ENCODE data around the gene KRTAP5-6. TPM values are rescaled to one million over a fixed set of nuclear protein-coding genes. Genes with fewer than 3 reads are reported as not detected.
"Not testable (repeated sequence)": the region's sequence is repeated elsewhere in the genome, so short reads cannot be mapped to it uniquely, and the experiment has no call there.

The KRTAP5-6 gene
- total RNA-seq, 1 donor from 2014 or later: not detected

DNA sequence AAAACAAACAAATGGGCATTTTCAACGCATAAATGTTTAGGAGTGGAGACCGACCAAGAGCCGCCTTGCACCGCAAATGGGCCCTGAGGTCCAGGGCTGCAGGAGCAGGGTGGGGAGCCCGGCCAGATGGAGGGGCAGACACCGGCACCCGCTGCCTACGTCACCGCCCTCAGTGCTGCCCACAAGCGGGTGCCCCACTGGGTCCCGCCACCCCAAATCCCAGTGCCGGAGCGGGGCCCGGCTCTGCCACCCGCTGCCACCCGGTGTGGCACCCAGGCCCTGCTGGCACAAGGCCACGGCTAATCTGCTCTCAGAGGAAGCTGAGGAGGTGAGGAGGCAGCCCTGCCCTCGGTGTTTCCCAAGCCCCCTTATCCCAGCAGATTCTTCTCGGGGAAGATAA is 13.8 kb upstream of the KRTAP5-6 start:
- DNase-seq (ENCODE audit: low read depth): not testable (repeated sequence)

DNA sequence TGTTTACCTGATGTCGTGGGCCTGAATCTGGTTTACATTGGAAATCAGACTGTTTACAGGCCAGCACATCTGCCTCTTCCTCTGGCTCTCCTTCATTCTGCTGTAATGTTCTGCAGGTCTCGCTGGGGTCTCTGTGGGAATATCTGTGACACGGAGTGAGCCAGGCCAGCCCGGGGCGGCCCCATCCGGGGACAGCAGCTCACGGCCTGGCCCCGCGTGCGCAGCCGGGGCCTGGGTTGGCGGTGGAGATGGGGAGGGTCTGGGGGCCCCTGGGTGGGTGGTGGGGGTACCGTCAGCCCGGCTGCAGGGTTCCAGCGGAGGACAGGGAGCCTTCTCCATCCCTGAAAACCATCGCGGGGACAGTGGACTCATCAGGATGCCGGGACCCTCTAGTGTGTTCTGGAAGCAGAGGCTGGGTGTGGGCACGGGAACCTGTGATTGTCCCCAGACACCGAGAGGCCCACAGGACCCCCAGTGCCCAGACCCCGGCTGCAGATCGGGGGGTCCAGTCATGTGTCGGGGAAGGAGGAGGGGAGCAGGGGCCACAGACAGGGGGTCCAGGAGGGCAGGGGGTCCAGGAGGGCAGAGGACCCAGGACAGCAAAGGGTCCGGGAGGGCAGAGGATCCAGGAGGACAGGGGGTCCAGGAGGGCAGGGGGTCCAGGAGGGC is 13.0 kb upstream of the KRTAP5-6 start:
- DNase-seq (ENCODE audit: low read depth): not testable (repeated sequence)

GRCh38 chr11:1684886-1685874 is 11.8 kb upstream of the KRTAP5-6 start:
- not testable (repeated sequence) for DNase-seq (ENCODE audit: low read depth)

GRCh38 chr11:1686220-1686619 is 10.8 kb upstream of the KRTAP5-6 start:
- DNase-seq (ENCODE audit: low read depth): not testable (repeated sequence)

DNA sequence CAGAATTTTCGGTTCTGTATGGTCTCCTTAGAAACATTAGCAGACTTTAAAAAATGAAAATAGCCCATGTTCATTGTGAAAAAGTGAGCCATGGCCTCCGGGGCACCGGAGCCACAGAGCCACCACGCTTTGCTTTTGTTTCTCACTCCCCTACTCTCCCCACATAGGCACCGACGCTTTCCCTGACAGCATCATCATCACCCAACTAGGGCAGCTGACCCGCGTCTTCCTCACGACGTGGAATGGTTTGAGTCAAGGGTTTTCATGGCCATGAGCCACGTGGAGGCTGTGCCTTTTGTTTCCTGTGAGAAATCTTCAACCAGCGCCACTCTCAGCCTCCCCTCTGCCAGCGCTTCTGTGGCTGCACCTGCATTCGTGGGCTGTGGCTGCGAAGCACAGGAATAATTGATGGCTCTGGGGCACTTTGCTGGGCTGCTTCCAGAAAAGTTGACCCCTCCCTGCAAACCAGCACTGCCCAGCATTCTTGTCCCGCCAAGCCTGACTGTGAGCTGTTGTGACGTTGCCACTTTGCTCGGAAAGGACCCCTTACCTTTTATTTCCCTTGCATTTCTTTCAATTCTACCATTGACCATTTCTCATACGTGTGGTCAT is 8.6 kb upstream of the KRTAP5-6 start:
- DNase-seq (ENCODE audit: low read depth): not testable (repeated sequence)

GRCh38 chr11:1689250-1690166 is 7.5 kb upstream of the KRTAP5-6 start:
- not testable (repeated sequence) for DNase-seq (ENCODE audit: low read depth)

- no peak for DNase-seq (ENCODE audit: low read depth)
These were observed 6.6 kb upstream of the KRTAP5-6 start for GRCh38 chr11:1690167-1691025.

- no peak for DNase-seq (ENCODE audit: low read depth)
These were observed 5.7 kb upstream of the KRTAP5-6 start for GRCh38 chr11:1691026-1691877.

GRCh38 chr11:1691878-1692707 is 4.9 kb upstream of the KRTAP5-6 start:
- no peak for DNase-seq (ENCODE audit: low read depth)

DNA sequence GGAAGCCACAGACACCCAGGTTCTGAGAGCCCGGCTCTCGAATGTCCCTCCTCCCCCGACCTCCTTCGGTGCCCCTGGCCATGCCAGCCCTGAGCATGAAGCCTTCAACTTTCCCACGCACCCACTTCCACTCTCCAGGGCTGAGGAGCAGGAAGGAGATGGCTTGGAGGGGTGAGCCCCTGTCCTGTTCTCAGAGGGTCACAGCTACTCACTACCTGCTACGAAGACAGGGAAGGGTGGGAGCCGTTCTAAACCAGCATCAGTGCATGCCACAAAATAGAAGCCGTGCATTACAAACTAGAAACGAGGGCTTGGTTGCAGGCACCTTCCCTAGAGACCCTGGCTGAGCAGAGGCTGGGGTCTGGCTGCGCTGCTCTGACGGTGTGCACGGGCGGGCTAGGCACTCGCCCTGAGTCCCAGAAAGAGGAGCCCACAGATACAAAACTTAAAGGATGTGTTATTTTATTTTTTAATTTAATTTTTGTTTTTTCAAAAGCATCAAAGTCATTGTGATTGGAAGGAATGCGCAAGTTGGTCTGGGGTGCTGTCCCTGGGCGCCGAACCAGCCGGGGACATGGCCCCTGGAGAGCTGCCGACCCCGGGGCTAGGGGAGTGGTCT is 4.2 kb upstream of the KRTAP5-6 start:
- no peak for DNase-seq (ENCODE audit: low read depth)

GRCh38 chr11:1693327-1694063 is 3.5 kb upstream of the KRTAP5-6 start:
- DNase-seq (ENCODE audit: low read depth): peak; percentile 73

GRCh38 chr11:1694064-1694845 is 2.7 kb upstream of the KRTAP5-6 start:
- peak; percentile 78 for DNase-seq (ENCODE audit: low read depth)

GRCh38 chr11:1694846-1695547 is 2.0 kb upstream of the KRTAP5-6 start:
- DNase-seq (ENCODE audit: low read depth): no peak

GRCh38 chr11:1695548-1696108 is 1.4 kb upstream of the KRTAP5-6 start:
- no peak for DNase-seq (ENCODE audit: low read depth)

DNA sequence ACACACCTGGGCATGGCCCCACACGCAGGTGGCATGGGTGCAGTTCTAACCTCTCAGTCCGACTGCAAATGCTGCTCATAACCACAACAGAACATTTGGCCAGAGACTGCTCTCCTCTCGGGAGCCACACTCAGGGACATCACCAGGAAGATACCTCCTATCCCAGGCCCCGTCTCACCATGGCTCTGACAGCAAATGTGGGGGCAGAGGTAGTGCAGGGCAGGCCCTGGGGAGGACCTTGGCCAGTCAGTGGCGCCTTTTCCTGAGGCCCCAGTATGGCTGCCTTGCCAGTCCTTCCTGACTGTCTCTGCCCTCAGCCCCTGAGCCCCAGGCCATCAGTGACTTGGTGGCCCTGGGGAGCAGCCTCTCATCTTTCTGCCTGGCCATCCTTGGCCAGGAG is 2.8 kb downstream of the KRTAP5-6 start:
- no peak for DNase-seq (ENCODE audit: low read depth)
